DND-41 (cell line): ENCODE measurements around the gene CDKN2B-AS1.

Experiments
- ATAC-seq: fragments of 200-7000 bp; cut with Tn5 transposase; 3 replicates; pipeline ENCODE4 v1.9.1; 2021; ENCODE audit warnings: low read depth; ENCODE audit not compliant: insufficient read depth
- DNase-seq: peaks from one replicate; pipeline ENCODE4 v3.0.0-alpha.2; 2020
- H2AFZ ChIP-seq: 2 replicates; pipeline ENCODE4 v1.6.0; 2012; ENCODE audit warnings: low read depth, low read length
- H3K27ac ChIP-seq: 2 replicates; pipeline ENCODE4 v1.5.1; 2012; ENCODE audit warnings: low read length, inconsistent platforms
- H3K27me3 ChIP-seq: fragments of 200-600 bp; sonication (generic); 2 replicates; pipeline ENCODE4 v1.6.0; 2012; ENCODE audit warnings: low read length, mild to moderate bottlenecking, inconsistent platforms; ENCODE audit not compliant: insufficient read depth, poor library complexity
- H3K36me3 ChIP-seq: 2 replicates; pipeline ENCODE4 v1.5.1; 2012; ENCODE audit warnings: low read length, inconsistent platforms; ENCODE audit not compliant: insufficient read depth
- H3K4me1 ChIP-seq: 2 replicates; pipeline ENCODE4 v1.5.1; 2012; ENCODE audit warnings: mild to moderate bottlenecking, low read length; ENCODE audit not compliant: insufficient read depth
- H3K4me2 ChIP-seq: 2 replicates; pipeline ENCODE4 v1.6.0; 2012; ENCODE audit warnings: mild to moderate bottlenecking, moderate library complexity, low read length, inconsistent platforms; ENCODE audit not compliant: insufficient read depth
- H3K4me3 ChIP-seq, 2 experiments: fragments of 200-600 bp in 1 of 2; shearing (Covaris generic) in 1 of 2; 2 replicates each; pipeline ENCODE4 v1.5.1; 2012 to 2016; ENCODE audit warnings: inconsistent platforms in 2 of 2, low read length in 2 of 2, mild to moderate bottlenecking in 2 of 2, low read depth in 1 of 2, moderate library complexity in 1 of 2
- H3K79me2 ChIP-seq: 2 replicates; pipeline ENCODE4 v1.6.0; 2012; ENCODE audit warnings: low read length, inconsistent platforms; ENCODE audit not compliant: insufficient read depth
- H3K9ac ChIP-seq: 2 replicates; pipeline ENCODE4 v1.6.0; 2012; ENCODE audit warnings: low read depth, mild to moderate bottlenecking, inconsistent platforms, low read length, moderate library complexity
- H3K9me3 ChIP-seq: 2 replicates; pipeline ENCODE4 v1.5.1; 2012; ENCODE audit warnings: low read length, moderate library complexity, mild to moderate bottlenecking, inconsistent platforms; ENCODE audit not compliant: insufficient read depth, severe bottlenecking
- H4K20me1 ChIP-seq: 2 replicates; pipeline ENCODE4 v1.6.0; 2012; ENCODE audit warnings: low read length; ENCODE audit not compliant: insufficient read depth
- CTCF ChIP-seq: IDR thresholded peaks from 2 replicates; pipeline ENCODE4 v1.5.1; 2012; ENCODE audit warnings: borderline replicate concordance, low read length, moderate library complexity, mild to moderate bottlenecking; ENCODE audit not compliant: poor library complexity, severe bottlenecking; ENCODE audit errors: extremely low read depth
- EZH2 ChIP-seq: IDR thresholded peaks from 3 replicates; pipeline ENCODE4 v1.6.1; 2012; ENCODE audit warnings: borderline replicate concordance, low read depth, mild to moderate bottlenecking, moderate library complexity, low read length, inconsistent platforms; ENCODE audit not compliant: severe bottlenecking

Gene CDKN2B-AS1

GRCh38 chr9:21995006-21995665 lies 545 bp downstream of the CDKN2B-AS1 start:
- Histone ChIP-seq H3K36me3 (peaks cover 36% of the 10 kb centered on the region), H3K27ac (peak overlapping the region; percentile 99), H3K4me1 (peaks cover 57% of the 10 kb centered on the region), H3K27me3 (no peaks in the 10 kb centered on the region), H2AFZ (peak overlapping the region; percentile 64), H3K4me2 (peak overlapping the region; percentile 66), H3K79me2 (peaks cover 97% of the 10 kb centered on the region), H3K9ac (peak overlapping the region; percentile 97), H4K20me1 (peaks cover 18% of the 10 kb centered on the region; the same call in 1 of the 2 replicates), H3K4me3 (peak overlapping the region; percentile 53 to 71), H3K9me3 (no peaks in the 10 kb centered on the region)
- ATAC-seq (peak; percentile 60), DNase-seq (peak; percentile 90)
- TF ChIP-seq EZH2, result no peak

GRCh38 chr9:21995666-21996398 lies 1.2 kb downstream of the CDKN2B-AS1 start:
- Histone ChIP-seq H3K4me1 (peaks cover 57% of the 10 kb centered on the region), H3K4me2 (peak overlapping the region; percentile 66), H3K27me3 (no peaks in the 10 kb centered on the region), H3K27ac (peak overlapping the region; percentile 99), H4K20me1 (peaks cover 16% of the 10 kb centered on the region; the same call in 1 of the 2 replicates), H3K36me3 (peaks cover 30% of the 10 kb centered on the region), H3K9me3 (no peaks in the 10 kb centered on the region), H3K79me2 (peaks cover 97% of the 10 kb centered on the region), H3K9ac (peak overlapping the region; percentile 97), H3K4me3 (peak overlapping the region; percentile 53 to 71), H2AFZ (peak overlapping the region; percentile 64)
- ATAC-seq (no peak), DNase-seq (peak; percentile 61)
- TF ChIP-seq EZH2 (no peak), CTCF (no peak)

- Histone ChIP-seq H3K27ac (peak overlapping the region; percentile 99), H3K4me2 (peak overlapping the region; percentile 66), H3K9ac (peak overlapping the region; percentile 97), H3K4me1 (peaks cover 57% of the 10 kb centered on the region), H4K20me1 (peaks cover 16% of the 10 kb centered on the region; the same call in 1 of the 2 replicates), H3K27me3 (no peaks in the 10 kb centered on the region), H3K79me2 (peaks cover 97% of the 10 kb centered on the region), H3K36me3 (peaks cover 30% of the 10 kb centered on the region), H3K4me3 (peak overlapping the region; percentile 53 to 71; a peak in 3 of 4 replicates), H2AFZ (0 out of 2 replicates have a peak overlapping the region, but pooled peaks have one; percentile 64), H3K9me3 (no peaks in the 10 kb centered on the region)
- ATAC-seq (peak; percentile 20; the same call in 2 of the 3 replicates), DNase-seq (peak; percentile 71)
- TF ChIP-seq CTCF (no peak), EZH2 (no peak)
These were observed 1.8 kb downstream of the CDKN2B-AS1 start for GRCh38 chr9:21996438-21996837.

GRCh38 chr9:21996858-21997257 lies 2.3 kb downstream of the CDKN2B-AS1 start:
- no peak for DNase-seq
- Histone ChIP-seq H2AFZ (no peak overlapping the region), H3K9me3 (no peaks in the 10 kb centered on the region), H3K9ac (peak overlapping the region; percentile 97), H3K36me3 (peaks cover 30% of the 10 kb centered on the region), H3K79me2 (peaks cover 97% of the 10 kb centered on the region), H4K20me1 (peaks cover 14% of the 10 kb centered on the region; the same call in 1 of the 2 replicates), H3K27ac (peak overlapping the region; percentile 99), H3K27me3 (no peaks in the 10 kb centered on the region), H3K4me1 (peaks cover 57% of the 10 kb centered on the region), H3K4me3 (peak overlapping the region; percentile 53 to 71; a peak in 3 of 4 replicates), H3K4me2 (peak overlapping the region; percentile 66)
- TF ChIP-seq CTCF (no peak), EZH2 (no peak)
- no peak for ATAC-seq
